ENCODE data around the gene DSG2. TPM values are rescaled to one million over a fixed set of nuclear protein-coding genes. Genes with fewer than 3 reads are reported as not detected.
A peak's percentile ranks its signal among the peaks of the same experiment; 100 is the strongest.

The DSG2 gene
- polyA plus RNA-seq (2013, experiment 1 of 2): 26.8 TPM
- 26.8 TPM for polyA plus RNA-seq (2013, experiment 2 of 2)

- Histone ChIP-seq H4K8ac (ENCODE audit: low read depth, low read length) (peak within 1 kb of the TSS; percentile 85), H3K27me3 (ENCODE audit: control insufficient read depth in 3 of 3, insufficient read depth in 3 of 3, low read depth in 1 of 3, low read length in 3 of 3) (peaks cover 0 to 63% (median 0%) of the 10 kb centered on the region in 3 experiments), H3K4me3 (ENCODE audit: low read length in 2 of 2) (peak within 1 kb of the TSS; percentile 54 to 100), H2BK12ac (ENCODE audit: low read length) (no peak within 1 kb of the TSS), H3K23ac (ENCODE audit: low read depth, low read length, poor library complexity) (peak within 1 kb of the TSS; percentile 90), H3K9ac (ENCODE audit: low read depth, low read length, poor library complexity) (peak within 1 kb of the TSS; percentile 98), H2AK5ac (ENCODE audit: low read depth, low read length) (peak within 1 kb of the TSS; percentile 73), H3K4me2 (ENCODE audit: insufficient read depth, low read length, poor library complexity, severe bottlenecking) (peak within 1 kb of the TSS; percentile 93), H3K9me3 (replicated peaks in 1 of 2; ENCODE audit: control insufficient read depth in 2 of 2, insufficient read depth in 1 of 2, low read depth in 1 of 2, low read length in 2 of 2) (no peaks in the 10 kb centered on the region), H3K4ac (ENCODE audit: low read length) (peak within 1 kb of the TSS; percentile 14), H3K18ac (ENCODE audit: low read length) (peak within 1 kb of the TSS; percentile 99), H2BK120ac (ENCODE audit: low read depth, low read length) (peak within 1 kb of the TSS; percentile 81), H3K4me1 (ENCODE audit: control insufficient read depth in 2 of 2, insufficient read depth in 1 of 2, low read depth in 1 of 2, low read length in 2 of 2) (peaks cover 0 to 4% of the 10 kb centered on the region in 2 donors), H3K79me1 (ENCODE audit: low read depth, low read length) (no peaks in the 10 kb centered on the region), H3K27ac (replicated peaks; ENCODE audit: low read length) (no peak within 1 kb of the TSS), H4K91ac (ENCODE audit: low read depth, low read length, poor library complexity) (peak within 1 kb of the TSS; percentile 5), H3K36me3 (replicated peaks in 1 of 2; ENCODE audit: control insufficient read depth in 2 of 2, insufficient read depth in 2 of 2, low read length in 2 of 2) (no peaks in the 10 kb centered on the region), H2BK15ac (ENCODE audit: low read length) (peak within 1 kb of the TSS; percentile 88), H3K14ac (ENCODE audit: low read length) (peak within 1 kb of the TSS; percentile 97), H2BK5ac (ENCODE audit: low read length) (peak within 1 kb of the TSS; percentile 43), H2AFZ (ENCODE audit: low read length) (peak within 1 kb of the TSS; percentile 99)
- peak; percentile 67 for DNase-seq (ENCODE audit: low spot score)
- WGBS, 2 donors (ENCODE audit: extremely low coverage in 2 of 2, insufficient read length in 2 of 2, insufficient replicate concordance in 1 of 2): no CpG with 5 or more reads among the region's 79 CpGs
These were observed at the start of gene DSG2 for GRCh38 chr18:31497836-31498573. Gene DSG2, plus strand, starts transcription at chr18:31498177. Its CDS starts 75 bp downstream, at chr18:31498252.

- Histone ChIP-seq H2AK5ac (ENCODE audit: low read depth, low read length) (no peak overlapping the region), H2BK15ac (ENCODE audit: low read length) (no peak overlapping the region)
These were observed 47.6 kb upstream of the DSG2 start for GRCh38 chr18:31450409-31450808.

GRCh38 chr18:31451625-31452024, 46.4 kb upstream of the DSG2 start:
- H3K27ac ChIP-seq (replicated peaks; ENCODE audit: low read length): no peak overlapping the region
- no peaks in the 10 kb centered on the region for H3K27me3 ChIP-seq (ENCODE audit: control insufficient read depth in 3 of 3, insufficient read depth in 3 of 3, low read depth in 1 of 3, low read length in 3 of 3)
- no CpG with 5 or more reads among the region's 1 CpG for WGBS, 2 donors (ENCODE audit: extremely low coverage in 2 of 2, insufficient read length in 2 of 2, insufficient replicate concordance in 1 of 2)
- H3K4me2 ChIP-seq (ENCODE audit: insufficient read depth, low read length, poor library complexity, severe bottlenecking): no peak overlapping the region
- no peak overlapping the region for H3K23ac ChIP-seq (ENCODE audit: low read depth, low read length, poor library complexity)
- H2AFZ ChIP-seq (ENCODE audit: low read length): no peak overlapping the region
- H2BK5ac ChIP-seq (ENCODE audit: low read length): no peak overlapping the region
- H2BK15ac ChIP-seq (ENCODE audit: low read length): no peak overlapping the region
- no peak overlapping the region for H3K18ac ChIP-seq (ENCODE audit: low read length)
- no peak for DNase-seq (ENCODE audit: low spot score)
- no peaks in the 10 kb centered on the region for H3K9me3 ChIP-seq (replicated peaks in 1 of 2; ENCODE audit: control insufficient read depth in 2 of 2, insufficient read depth in 1 of 2, low read depth in 1 of 2, low read length in 2 of 2)
- no peak overlapping the region for H2AK5ac ChIP-seq (ENCODE audit: low read depth, low read length)
- no peak overlapping the region for H4K91ac ChIP-seq (ENCODE audit: low read depth, low read length, poor library complexity)
- H3K79me1 ChIP-seq (ENCODE audit: low read depth, low read length): no peaks in the 10 kb centered on the region
- no peak overlapping the region for H2BK120ac ChIP-seq (ENCODE audit: low read depth, low read length)
- no peaks in the 10 kb centered on the region for H3K36me3 ChIP-seq (replicated peaks in 1 of 2; ENCODE audit: control insufficient read depth in 2 of 2, insufficient read depth in 2 of 2, low read length in 2 of 2)
- no peaks in the 10 kb centered on the region for H3K4me1 ChIP-seq (ENCODE audit: control insufficient read depth in 2 of 2, insufficient read depth in 1 of 2, low read depth in 1 of 2, low read length in 2 of 2)
- H3K4ac ChIP-seq (ENCODE audit: low read length): no peak overlapping the region
- no peak overlapping the region for H4K8ac ChIP-seq (ENCODE audit: low read depth, low read length)
- no peak overlapping the region for H3K4me3 ChIP-seq (ENCODE audit: low read length in 2 of 2)
- no peak overlapping the region for H2BK12ac ChIP-seq (ENCODE audit: low read length)
- no peak overlapping the region for H3K14ac ChIP-seq (ENCODE audit: low read length)
- H3K9ac ChIP-seq (ENCODE audit: low read depth, low read length, poor library complexity): no peak overlapping the region

More at GRCh38 chr18:31450409-31450808, 47.6 kb upstream of the DSG2 start:
- H4K91ac ChIP-seq (ENCODE audit: low read depth, low read length, poor library complexity): no peak overlapping the region
- H3K79me1 ChIP-seq (ENCODE audit: low read depth, low read length): no peaks in the 10 kb centered on the region
- no peaks in the 10 kb centered on the region for H3K27me3 ChIP-seq (ENCODE audit: control insufficient read depth in 3 of 3, insufficient read depth in 3 of 3, low read depth in 1 of 3, low read length in 3 of 3)
- H3K4me3 ChIP-seq (ENCODE audit: low read length in 2 of 2): no peak overlapping the region
- H3K36me3 ChIP-seq (replicated peaks in 1 of 2; ENCODE audit: control insufficient read depth in 2 of 2, insufficient read depth in 2 of 2, low read length in 2 of 2): no peaks in the 10 kb centered on the region
- H3K4ac ChIP-seq (ENCODE audit: low read length): no peak overlapping the region
- H3K27ac ChIP-seq (replicated peaks; ENCODE audit: low read length): no peak overlapping the region
- H3K4me2 ChIP-seq (ENCODE audit: insufficient read depth, low read length, poor library complexity, severe bottlenecking): no peak overlapping the region
- no peak overlapping the region for H2BK5ac ChIP-seq (ENCODE audit: low read length)
- H3K18ac ChIP-seq (ENCODE audit: low read length): no peak overlapping the region
- no peaks in the 10 kb centered on the region for H3K9me3 ChIP-seq (replicated peaks in 1 of 2; ENCODE audit: control insufficient read depth in 2 of 2, insufficient read depth in 1 of 2, low read depth in 1 of 2, low read length in 2 of 2)
- no peak overlapping the region for H2AFZ ChIP-seq (ENCODE audit: low read length)
- H3K14ac ChIP-seq (ENCODE audit: low read length): no peak overlapping the region
- no peak for DNase-seq (ENCODE audit: low spot score)
- H4K8ac ChIP-seq (ENCODE audit: low read depth, low read length): no peak overlapping the region
- no peak overlapping the region for H3K23ac ChIP-seq (ENCODE audit: low read depth, low read length, poor library complexity)
- no peaks in the 10 kb centered on the region for H3K4me1 ChIP-seq (ENCODE audit: control insufficient read depth in 2 of 2, insufficient read depth in 1 of 2, low read depth in 1 of 2, low read length in 2 of 2)
- H3K9ac ChIP-seq (ENCODE audit: low read depth, low read length, poor library complexity): no peak overlapping the region
- no peak overlapping the region for H2BK120ac ChIP-seq (ENCODE audit: low read depth, low read length)
- H2BK12ac ChIP-seq (ENCODE audit: low read length): no peak overlapping the region

GRCh38 chr18:31454066-31454708, 43.8 kb upstream of the DSG2 start:
- H3K4me1 ChIP-seq (ENCODE audit: control insufficient read depth in 2 of 2, insufficient read depth in 1 of 2, low read depth in 1 of 2, low read length in 2 of 2): no peaks in the 10 kb centered on the region
- no peak overlapping the region for H4K8ac ChIP-seq (ENCODE audit: low read depth, low read length)
- no peak overlapping the region for H2BK120ac ChIP-seq (ENCODE audit: low read depth, low read length)
- no peak overlapping the region for H3K4me3 ChIP-seq (ENCODE audit: low read length in 2 of 2)
- no peak overlapping the region for H3K18ac ChIP-seq (ENCODE audit: low read length)
- no peaks in the 10 kb centered on the region for H3K9me3 ChIP-seq (replicated peaks in 1 of 2; ENCODE audit: control insufficient read depth in 2 of 2, insufficient read depth in 1 of 2, low read depth in 1 of 2, low read length in 2 of 2)
- no peaks in the 10 kb centered on the region for H3K27me3 ChIP-seq (ENCODE audit: control insufficient read depth in 3 of 3, insufficient read depth in 3 of 3, low read depth in 1 of 3, low read length in 3 of 3)
- WGBS, 2 donors (ENCODE audit: extremely low coverage in 2 of 2, insufficient read length in 2 of 2, insufficient replicate concordance in 1 of 2): no CpG with 5 or more reads among the region's 3 CpGs
- H4K91ac ChIP-seq (ENCODE audit: low read depth, low read length, poor library complexity): no peak overlapping the region
- H2BK5ac ChIP-seq (ENCODE audit: low read length): no peak overlapping the region
- no peak overlapping the region for H3K9ac ChIP-seq (ENCODE audit: low read depth, low read length, poor library complexity)
- no peak overlapping the region for H3K23ac ChIP-seq (ENCODE audit: low read depth, low read length, poor library complexity)
- H2BK12ac ChIP-seq (ENCODE audit: low read length): no peak overlapping the region
- no peak for DNase-seq (ENCODE audit: low spot score)
- no peak overlapping the region for H3K14ac ChIP-seq (ENCODE audit: low read length)
- no peaks in the 10 kb centered on the region for H3K79me1 ChIP-seq (ENCODE audit: low read depth, low read length)
- no peaks in the 10 kb centered on the region for H3K36me3 ChIP-seq (replicated peaks in 1 of 2; ENCODE audit: control insufficient read depth in 2 of 2, insufficient read depth in 2 of 2, low read length in 2 of 2)
- no peak overlapping the region for H2AK5ac ChIP-seq (ENCODE audit: low read depth, low read length)
- no peak overlapping the region for H2BK15ac ChIP-seq (ENCODE audit: low read length)
- no peak overlapping the region for H3K27ac ChIP-seq (replicated peaks; ENCODE audit: low read length)
- H3K4me2 ChIP-seq (ENCODE audit: insufficient read depth, low read length, poor library complexity, severe bottlenecking): no peak overlapping the region
- H2AFZ ChIP-seq (ENCODE audit: low read length): no peak overlapping the region
- no peak overlapping the region for H3K4ac ChIP-seq (ENCODE audit: low read length)

All from neuronal stem cell (in vitro differentiated cells).